Measurements from ENCODE around the gene EHHADH. TPM values are rescaled to one million over a fixed set of nuclear protein-coding genes. Genes with fewer than 3 reads are reported as not detected.
"Not testable (repeated sequence)": the region's sequence is repeated elsewhere in the genome, so short reads cannot be mapped to it uniquely, and the experiment has no call there.

Gene EHHADH
- total RNA-seq, 1 donor: under 0.01 TPM

DNA sequence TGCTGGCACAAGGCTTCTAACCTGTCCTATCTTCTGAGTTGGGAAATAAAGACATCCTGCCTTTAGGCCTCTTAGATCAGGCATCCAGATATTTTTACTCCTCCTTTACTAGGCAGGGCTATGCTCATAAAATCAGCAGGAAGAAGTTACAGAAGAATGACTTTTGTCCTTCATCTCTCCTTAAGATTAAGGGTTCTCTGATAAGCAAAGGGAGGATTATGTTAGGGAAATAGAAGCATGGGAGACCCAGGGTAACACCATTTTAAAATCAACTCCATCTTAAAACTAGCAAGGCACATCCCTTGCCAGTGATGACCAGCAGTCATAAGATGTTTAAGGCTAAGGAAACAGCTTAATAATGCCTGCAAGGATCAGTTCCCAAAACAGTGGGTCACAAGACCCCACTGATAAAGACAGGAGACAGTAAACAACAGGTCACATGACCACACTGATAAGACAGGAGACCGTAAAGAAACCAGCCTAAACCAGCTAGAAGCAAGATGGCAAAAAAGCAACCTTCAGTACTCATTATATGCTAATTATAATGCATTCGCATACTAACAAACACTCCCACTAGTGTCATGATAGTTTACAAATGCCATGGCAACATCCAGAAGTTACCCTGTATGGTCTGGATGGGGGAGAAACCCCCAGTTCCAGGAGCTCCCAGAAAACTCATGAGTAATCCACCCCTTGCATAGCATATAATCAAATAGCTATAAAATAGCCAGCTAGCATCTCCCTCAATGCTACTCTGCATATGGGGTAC lies 14.5 kb upstream of the EHHADH start:
- Histone ChIP-seq H3K4me3 (ENCODE audit: low read length) (no peak overlapping the region), H3K27me3 (ENCODE audit: insufficient read depth, low read length) (peaks cover 22% of the 10 kb centered on the region), H3K9me3 (ENCODE audit: low read depth, low read length) (no peaks in the 10 kb centered on the region), H3K4me1 (ENCODE audit: insufficient read depth, low read length) (no peaks in the 10 kb centered on the region)

DNA sequence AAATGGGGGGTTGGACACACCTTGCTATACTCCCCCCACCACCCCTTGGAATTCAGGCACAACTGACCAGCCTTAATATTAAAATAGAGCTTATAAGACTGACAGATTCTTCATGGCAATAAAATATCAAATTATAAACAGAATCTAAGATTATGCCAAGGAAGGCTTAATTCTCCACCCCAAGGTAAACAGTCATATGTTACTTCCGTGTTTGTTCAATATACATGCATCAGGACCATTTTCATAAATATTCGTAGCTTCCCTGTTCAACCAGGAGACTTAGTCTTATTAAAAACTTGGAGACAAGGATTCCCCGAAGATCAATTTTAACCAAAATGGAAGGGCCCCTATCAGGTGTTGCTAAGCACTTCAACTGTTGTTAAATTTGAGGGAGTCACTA lies 13.3 kb upstream of the EHHADH start:
- Histone ChIP-seq H3K4me1 (ENCODE audit: insufficient read depth, low read length) (no peaks in the 10 kb centered on the region), H3K4me3 (ENCODE audit: low read length) (no peak overlapping the region), H3K9me3 (ENCODE audit: low read depth, low read length) (no peaks in the 10 kb centered on the region), H3K27me3 (ENCODE audit: insufficient read depth, low read length) (peaks cover 16% of the 10 kb centered on the region)

DNA sequence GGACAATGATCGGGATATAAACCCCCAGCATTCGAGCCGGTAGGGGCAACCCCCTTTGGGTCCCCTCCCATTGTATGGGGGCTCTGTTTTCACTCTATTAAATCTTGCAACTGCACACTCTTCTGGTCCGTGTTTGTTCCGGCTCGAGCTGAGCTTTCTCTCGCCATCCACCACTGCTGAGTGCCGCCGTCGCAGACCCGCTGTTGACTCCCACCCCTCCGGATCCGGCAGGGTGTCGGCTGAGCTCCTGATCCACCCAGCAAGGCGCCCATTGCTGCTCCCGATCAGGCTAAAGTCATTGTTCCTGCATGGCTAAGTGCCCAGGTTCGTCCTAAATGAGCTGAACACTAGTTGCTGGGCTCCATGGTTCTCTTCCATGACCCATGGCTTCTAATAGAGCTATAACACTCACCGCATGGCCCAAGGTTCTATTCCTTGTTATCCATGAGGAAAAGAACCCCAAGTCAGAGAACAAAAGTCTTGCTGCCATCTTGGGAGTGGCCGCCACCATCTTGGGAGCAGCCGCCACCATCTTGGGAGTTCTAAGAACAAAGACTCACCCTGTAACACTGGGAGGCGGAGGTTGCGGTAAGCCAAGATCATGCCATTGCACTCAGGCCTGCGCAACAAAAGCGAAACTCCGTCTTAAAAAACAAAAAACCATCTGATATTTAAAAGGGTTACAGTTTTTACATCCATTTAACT lies 11.2 kb upstream of the EHHADH start:
- Histone ChIP-seq H3K4me3 (ENCODE audit: low read length) (no peak overlapping the region), H3K27me3 (ENCODE audit: insufficient read depth, low read length) (no peaks in the 10 kb centered on the region), H3K9me3 (ENCODE audit: low read depth, low read length) (no peaks in the 10 kb centered on the region), H3K4me1 (ENCODE audit: insufficient read depth, low read length) (no peaks in the 10 kb centered on the region)

DNA sequence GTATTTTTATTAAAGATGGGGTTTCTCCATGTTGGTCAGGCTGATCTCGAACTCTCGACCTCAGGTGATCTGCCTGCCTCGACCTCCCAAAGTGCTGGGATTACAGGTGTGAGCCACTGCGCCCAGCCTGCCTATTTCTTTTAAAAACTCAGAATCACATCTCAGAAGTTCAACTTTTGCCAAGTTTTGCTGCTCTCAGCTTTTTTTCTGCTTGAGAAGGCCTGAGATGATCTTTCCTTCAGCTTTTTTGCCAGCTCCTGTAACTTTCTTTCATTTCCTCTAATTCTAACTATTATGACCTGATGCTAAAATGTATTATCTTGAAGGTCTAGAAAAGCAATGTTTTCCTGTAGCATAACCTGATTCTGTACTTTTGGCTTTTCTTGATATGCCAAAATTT lies 9.6 kb upstream of the EHHADH start:
- H3K4me1 ChIP-seq (ENCODE audit: insufficient read depth, low read length): no peaks in the 10 kb centered on the region
- H3K9me3 ChIP-seq (ENCODE audit: low read depth, low read length): no peaks in the 10 kb centered on the region
- H3K4me3 ChIP-seq (ENCODE audit: low read length): no peak overlapping the region
- H3K27me3 ChIP-seq (ENCODE audit: insufficient read depth, low read length): no peaks in the 10 kb centered on the region

DNA sequence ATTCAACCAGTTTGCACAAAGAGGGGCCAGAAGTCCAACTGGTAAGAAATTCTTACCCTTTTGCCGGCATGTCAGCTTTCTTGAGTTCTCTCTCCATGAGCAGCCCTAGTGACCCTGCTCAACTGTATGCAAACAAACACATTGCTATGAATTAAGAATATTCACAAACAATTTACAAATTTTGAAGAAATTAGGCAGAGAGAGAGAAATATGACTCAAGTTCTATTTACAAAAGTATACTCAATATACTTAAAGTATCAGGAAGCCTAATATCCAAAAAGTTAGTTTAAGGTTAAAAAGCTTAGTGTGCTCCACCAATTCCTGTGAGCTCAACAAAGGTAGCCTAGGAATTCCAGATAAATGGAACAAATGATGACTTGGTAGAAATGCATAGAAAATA lies 3.5 kb upstream of the EHHADH start:
- H3K4me1 ChIP-seq (ENCODE audit: insufficient read depth, low read length): peaks cover 8% of the 10 kb centered on the region
- peaks cover 3% of the 10 kb centered on the region for H3K27me3 ChIP-seq (ENCODE audit: insufficient read depth, low read length)
- H3K4me3 ChIP-seq (ENCODE audit: low read length): no peak overlapping the region
- peaks cover 4% of the 10 kb centered on the region for H3K9me3 ChIP-seq (ENCODE audit: low read depth, low read length)

DNA sequence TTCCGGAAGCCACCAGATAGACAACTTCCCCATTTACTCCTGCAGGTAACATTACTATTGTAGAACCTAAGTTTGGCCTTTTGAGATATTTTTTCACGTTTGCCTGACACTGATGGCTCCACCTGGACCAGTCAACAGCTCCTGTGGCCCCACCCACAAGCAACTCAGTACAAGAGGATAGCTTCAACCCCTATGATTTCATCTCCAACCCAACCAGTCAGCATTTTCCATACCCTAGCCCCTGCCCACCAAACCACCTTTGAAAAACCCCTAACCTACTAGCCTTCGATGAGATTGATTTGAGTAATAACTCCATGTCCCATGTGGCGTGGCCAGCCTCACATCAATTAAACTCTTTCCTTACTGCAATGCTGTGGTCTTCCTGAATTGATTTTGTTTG lies 950 bp upstream of the EHHADH start:
- peaks cover 4% of the 10 kb centered on the region for H3K9me3 ChIP-seq (ENCODE audit: low read depth, low read length)
- peaks cover 8% of the 10 kb centered on the region for H3K4me1 ChIP-seq (ENCODE audit: insufficient read depth, low read length)

DNA sequence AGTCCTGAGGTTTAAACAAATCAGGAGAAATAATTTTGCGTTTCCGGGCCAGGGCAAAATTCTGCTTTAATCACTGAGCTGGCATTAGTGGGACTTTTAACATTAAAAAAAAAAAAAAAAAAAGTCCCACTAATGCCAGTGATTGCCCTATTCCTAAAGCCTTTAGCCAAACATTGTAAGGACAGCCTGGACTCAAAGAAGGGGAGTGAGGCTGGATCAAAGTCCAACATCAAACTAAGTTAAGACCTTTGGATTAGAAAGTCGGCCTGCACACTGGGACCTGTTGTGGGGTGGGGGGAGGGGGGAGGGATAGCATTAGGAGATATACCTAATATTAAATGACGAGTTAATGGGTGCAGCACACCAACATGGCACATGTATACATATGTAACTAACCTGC lies 716 bp downstream of the EHHADH start:
- H3K27me3 ChIP-seq (ENCODE audit: insufficient read depth, low read length); H3K4me1 ChIP-seq (ENCODE audit: insufficient read depth, low read length); H3K4me3 ChIP-seq (ENCODE audit: low read length); H3K9me3 ChIP-seq (ENCODE audit: low read depth, low read length): not testable (repeated sequence)

More for the DNA sequence above, 950 bp upstream of the EHHADH start:
- Histone ChIP-seq H3K4me3 (ENCODE audit: low read length) (no peak overlapping the region), H3K27me3 (ENCODE audit: insufficient read depth, low read length) (peaks cover 3% of the 10 kb centered on the region)

DNA sequence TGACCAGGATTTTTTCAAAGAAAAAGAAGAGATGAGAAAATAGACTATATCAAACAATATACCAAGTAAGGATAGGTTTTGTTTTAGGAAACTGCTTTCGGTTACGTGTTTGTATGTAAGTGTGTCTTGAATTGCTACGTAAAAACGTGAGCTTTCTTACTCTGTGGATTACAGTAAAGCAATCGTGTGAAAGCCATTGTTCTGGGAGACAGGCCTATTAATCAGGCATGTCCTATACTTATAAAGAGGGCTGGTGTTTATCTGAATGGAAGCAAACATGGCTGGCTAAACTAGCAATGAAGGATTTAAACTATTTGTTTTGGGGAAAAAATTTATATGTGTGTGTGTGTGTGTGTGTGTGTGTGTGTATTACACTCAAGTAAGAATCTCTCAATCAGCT lies 2.6 kb downstream of the EHHADH start:
- H3K27me3 ChIP-seq (ENCODE audit: insufficient read depth, low read length): peaks cover 3% of the 10 kb centered on the region
- peaks cover 8% of the 10 kb centered on the region for H3K4me1 ChIP-seq (ENCODE audit: insufficient read depth, low read length)
- no peak overlapping the region for H3K4me3 ChIP-seq (ENCODE audit: low read length)
- no peaks in the 10 kb centered on the region for H3K9me3 ChIP-seq (ENCODE audit: low read depth, low read length)

DNA sequence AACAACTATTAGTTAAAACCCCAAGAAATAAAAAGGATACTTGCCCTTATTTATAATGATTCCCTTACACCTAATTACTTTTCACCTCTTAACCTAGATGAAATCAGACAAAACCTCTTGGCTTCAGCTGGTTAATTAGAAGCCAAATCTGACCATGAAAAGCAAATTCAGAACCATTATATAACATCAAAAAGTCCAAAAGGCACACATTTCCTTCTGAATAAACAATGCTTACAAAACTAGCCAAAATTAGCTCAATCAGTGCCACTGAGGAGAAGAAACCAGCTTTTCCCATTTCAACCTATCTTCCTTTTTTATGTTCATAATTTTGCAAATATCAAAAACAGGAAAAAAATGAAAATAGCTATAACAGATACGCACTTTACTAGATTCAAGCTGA lies 3.2 kb downstream of the EHHADH start:
- Histone ChIP-seq H3K4me3 (ENCODE audit: low read length) (no peak overlapping the region), H3K9me3 (ENCODE audit: low read depth, low read length) (no peaks in the 10 kb centered on the region), H3K27me3 (ENCODE audit: insufficient read depth, low read length) (peaks cover 3% of the 10 kb centered on the region), H3K4me1 (ENCODE audit: insufficient read depth, low read length) (peaks cover 8% of the 10 kb centered on the region)

DNA sequence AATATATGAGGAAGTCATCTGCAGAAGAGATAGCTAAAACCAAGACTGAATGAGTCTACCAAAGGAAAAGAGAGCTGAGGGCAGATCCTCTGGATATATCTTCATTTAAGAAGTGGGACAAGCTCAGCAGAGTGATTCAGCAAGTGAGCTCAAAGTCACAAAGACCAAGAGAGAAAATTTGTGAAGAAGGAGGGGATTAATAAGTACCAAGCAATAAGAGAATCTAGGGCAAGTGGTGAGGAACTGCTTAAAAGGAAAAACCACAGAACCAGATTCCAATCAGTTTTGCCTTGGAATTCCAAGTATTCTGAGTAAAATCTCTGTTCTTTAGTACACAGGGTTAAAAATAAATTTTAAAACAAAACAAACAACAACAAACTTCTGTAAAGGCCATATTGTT lies 3.6 kb downstream of the EHHADH start:
- H3K4me1 ChIP-seq (ENCODE audit: insufficient read depth, low read length): peaks cover 8% of the 10 kb centered on the region
- H3K4me3 ChIP-seq (ENCODE audit: low read length): no peak overlapping the region
- H3K27me3 ChIP-seq (ENCODE audit: insufficient read depth, low read length): peaks cover 3% of the 10 kb centered on the region
- no peaks in the 10 kb centered on the region for H3K9me3 ChIP-seq (ENCODE audit: low read depth, low read length)

DNA sequence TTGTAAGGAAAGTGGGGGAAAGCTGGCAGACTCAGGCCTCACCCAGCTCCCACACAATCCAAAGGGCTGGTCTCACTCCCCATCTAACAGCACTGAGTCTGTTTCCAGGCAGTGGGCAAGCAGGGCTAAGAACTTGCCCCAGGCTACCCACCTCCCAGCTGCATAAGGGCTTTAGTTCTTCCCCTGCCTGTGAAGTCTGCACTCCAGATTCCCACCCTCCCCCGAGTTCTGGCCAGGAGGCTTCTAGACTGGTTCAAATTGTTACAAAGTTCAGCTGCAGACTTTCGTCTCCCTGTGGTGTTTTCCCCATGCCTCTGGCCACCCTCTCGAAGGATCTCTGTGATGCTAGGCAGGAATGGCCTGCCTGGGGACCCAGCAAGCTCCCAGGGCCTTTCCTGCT lies 11.2 kb downstream of the EHHADH start:
- H3K27me3 ChIP-seq (ENCODE audit: insufficient read depth, low read length): no peaks in the 10 kb centered on the region
- H3K9me3 ChIP-seq (ENCODE audit: low read depth, low read length): no peaks in the 10 kb centered on the region
- H3K4me3 ChIP-seq (ENCODE audit: low read length): no peak overlapping the region
- no peaks in the 10 kb centered on the region for H3K4me1 ChIP-seq (ENCODE audit: insufficient read depth, low read length)

DNA sequence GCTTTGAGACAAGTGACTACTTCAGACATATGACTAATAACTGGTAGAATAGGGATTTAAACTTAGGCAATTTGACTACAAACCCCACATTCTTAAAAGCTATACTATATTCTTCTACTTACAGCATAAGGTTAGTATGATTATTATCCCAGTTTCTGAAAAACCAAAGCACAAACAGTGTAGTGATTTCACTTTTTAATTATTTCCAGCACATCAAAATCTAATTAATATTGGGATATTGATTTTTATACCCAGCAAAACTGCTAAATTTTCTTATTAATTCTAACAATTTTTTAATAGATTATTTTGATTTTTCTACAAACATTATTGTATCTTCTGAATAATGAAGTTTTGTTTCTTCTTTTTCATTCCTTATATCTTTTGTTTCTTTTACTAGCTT lies 16.9 kb downstream of the EHHADH start:
- Histone ChIP-seq H3K4me1 (ENCODE audit: insufficient read depth, low read length) (no peaks in the 10 kb centered on the region), H3K4me3 (ENCODE audit: low read length) (no peak overlapping the region), H3K9me3 (ENCODE audit: low read depth, low read length) (peaks cover 11% of the 10 kb centered on the region)

DNA sequence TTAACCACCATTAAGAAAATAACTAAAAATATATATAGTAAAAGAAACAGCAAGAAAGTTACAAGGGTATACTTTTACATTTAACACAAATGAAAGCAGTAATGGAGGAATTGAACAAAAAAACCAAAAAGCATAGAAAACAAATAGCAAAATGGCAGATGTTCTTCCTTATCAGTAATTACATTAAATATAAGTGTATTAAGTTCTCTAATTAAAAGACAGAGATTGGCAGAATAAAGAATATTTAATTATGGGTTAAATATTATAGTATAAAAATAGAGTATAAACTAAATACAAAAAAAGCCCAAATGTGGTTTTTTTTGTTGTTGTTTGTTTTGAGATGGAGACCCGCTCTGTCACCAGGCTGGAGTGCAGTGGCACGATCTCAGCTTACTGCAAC lies 20.5 kb downstream of the EHHADH start:
- no peak overlapping the region for H3K4me3 ChIP-seq (ENCODE audit: low read length)
- H3K27me3 ChIP-seq (ENCODE audit: insufficient read depth, low read length): no peaks in the 10 kb centered on the region
- peaks cover 11% of the 10 kb centered on the region for H3K9me3 ChIP-seq (ENCODE audit: low read depth, low read length)
- H3K4me1 ChIP-seq (ENCODE audit: insufficient read depth, low read length): no peaks in the 10 kb centered on the region

More for the DNA sequence above, 16.9 kb downstream of the EHHADH start:
- no peaks in the 10 kb centered on the region for H3K27me3 ChIP-seq (ENCODE audit: insufficient read depth, low read length)

DNA sequence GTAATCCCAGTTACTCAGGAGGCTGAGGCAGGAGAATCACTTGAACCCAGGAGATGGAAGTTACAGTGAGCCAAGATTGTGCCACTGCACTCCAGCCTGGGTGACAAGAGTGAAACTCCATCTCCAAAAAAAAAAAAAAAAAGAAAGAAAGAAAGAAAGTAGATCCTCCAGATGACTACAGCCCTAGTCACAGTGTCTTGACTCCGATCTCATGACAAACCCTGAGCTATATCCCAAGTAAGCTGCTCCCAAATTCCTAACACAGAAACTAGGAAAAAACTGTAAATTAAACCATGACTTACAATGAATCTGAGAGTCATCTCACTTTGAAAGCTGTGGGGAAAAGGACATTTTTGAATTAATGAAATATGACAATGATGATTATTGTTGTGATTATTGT lies 27.3 kb downstream of the EHHADH start:
- not testable (repeated sequence) for H3K4me3 ChIP-seq (ENCODE audit: low read length); H3K27me3 ChIP-seq (ENCODE audit: insufficient read depth, low read length); H3K4me1 ChIP-seq (ENCODE audit: insufficient read depth, low read length); H3K9me3 ChIP-seq (ENCODE audit: low read depth, low read length)

DNA sequence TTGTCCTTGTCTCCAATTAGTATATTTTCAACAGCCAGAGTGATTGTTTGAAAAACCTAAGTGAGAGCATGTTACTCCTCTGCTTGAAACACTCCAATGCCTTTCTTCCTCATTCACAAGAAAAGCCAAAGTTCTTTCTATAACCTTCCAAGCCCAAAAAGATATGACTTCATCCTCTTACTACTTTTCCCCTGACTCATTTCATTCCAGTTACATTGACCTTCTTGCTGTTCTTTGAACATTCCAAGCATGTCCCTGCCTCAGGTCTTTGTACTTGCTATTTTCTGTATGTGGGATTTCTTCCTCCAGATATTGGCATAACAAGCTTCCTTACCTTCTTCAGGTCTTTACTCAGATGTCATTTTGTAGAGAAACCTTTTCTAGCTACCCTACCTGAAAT lies 28.3 kb downstream of the EHHADH start:
- no peaks in the 10 kb centered on the region for H3K9me3 ChIP-seq (ENCODE audit: low read depth, low read length)
- H3K27me3 ChIP-seq (ENCODE audit: insufficient read depth, low read length): no peaks in the 10 kb centered on the region
- no peak overlapping the region for H3K4me3 ChIP-seq (ENCODE audit: low read length)
- H3K4me1 ChIP-seq (ENCODE audit: insufficient read depth, low read length): no peaks in the 10 kb centered on the region

DNA sequence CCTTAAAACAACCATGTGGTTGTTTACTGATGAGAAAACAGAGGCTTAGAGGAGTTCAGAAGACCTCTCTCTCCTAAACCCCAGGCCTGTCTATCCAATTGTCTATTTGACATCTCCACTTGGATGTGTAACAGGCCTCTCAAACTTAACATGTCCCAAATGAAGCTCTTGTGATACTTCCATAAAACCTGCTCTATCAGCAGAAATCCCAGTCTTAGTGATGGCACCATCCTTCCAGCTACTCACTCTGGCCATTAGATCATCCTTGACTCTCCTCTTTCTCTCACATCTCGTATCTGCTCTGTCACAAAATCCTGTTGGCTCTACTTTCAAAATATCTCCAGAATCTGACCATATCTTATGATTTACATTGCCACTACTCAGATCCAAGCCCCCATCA lies 28.8 kb downstream of the EHHADH start:
- no peaks in the 10 kb centered on the region for H3K4me1 ChIP-seq (ENCODE audit: insufficient read depth, low read length)
- no peak overlapping the region for H3K4me3 ChIP-seq (ENCODE audit: low read length)
- no peaks in the 10 kb centered on the region for H3K9me3 ChIP-seq (ENCODE audit: low read depth, low read length)
- H3K27me3 ChIP-seq (ENCODE audit: insufficient read depth, low read length): no peaks in the 10 kb centered on the region
